ENCODE data around the gene KCTD10.

KCTD10 gene

DNA sequence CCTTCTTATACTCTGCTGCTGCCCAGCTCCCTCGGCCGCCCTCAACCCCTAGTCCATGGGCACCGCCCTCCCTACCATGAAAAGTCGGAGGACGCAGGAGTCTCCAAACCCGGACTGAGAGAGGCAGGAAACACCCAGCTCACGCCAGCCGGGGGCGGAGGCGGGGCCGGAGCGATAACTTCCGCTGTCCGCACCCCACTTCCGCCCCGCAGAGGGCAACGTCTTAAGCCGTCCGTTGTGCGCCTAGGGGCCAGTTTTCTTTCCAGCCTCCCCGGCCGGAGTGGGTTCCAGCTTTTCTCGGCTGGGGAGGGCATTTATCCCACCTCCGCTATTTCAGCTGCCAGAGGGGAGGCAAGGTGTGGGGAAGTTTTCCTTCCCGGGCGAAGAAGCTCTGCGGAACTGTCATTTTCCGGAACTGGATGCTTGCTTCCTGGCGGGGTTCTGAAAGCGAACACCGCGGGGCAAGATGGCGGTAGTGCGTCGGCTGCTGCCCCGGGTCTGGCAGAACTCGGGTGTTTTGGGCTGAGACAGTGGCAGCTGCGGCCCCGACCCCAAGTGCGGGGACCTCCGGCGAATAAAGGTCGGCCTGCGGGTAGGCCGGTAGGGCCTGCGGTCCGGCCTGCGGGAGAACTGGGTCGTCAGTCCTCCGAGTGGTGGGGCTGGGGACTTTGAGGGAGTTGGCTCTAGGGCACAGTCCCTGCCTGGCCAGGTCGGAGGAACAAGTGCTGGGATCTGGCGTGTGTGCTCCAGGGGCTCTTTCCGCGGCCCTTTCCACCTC, at the start of gene KCTD10, which contains the start of gene UBE3B:
Gene KCTD10 (minus strand): TSS at position 116 of the 778 bp plus-strand sequence. CDS start 38 bp downstream, at position 78.
Gene UBE3B (plus strand): TSS at position 450 of the 778 bp plus-strand sequence. CDS start 5,918 bp downstream, outside the sequence.
- peak; percentile 72 to 76 for DNase-seq (ENCODE audit: low read depth in 2 of 2)

DNA sequence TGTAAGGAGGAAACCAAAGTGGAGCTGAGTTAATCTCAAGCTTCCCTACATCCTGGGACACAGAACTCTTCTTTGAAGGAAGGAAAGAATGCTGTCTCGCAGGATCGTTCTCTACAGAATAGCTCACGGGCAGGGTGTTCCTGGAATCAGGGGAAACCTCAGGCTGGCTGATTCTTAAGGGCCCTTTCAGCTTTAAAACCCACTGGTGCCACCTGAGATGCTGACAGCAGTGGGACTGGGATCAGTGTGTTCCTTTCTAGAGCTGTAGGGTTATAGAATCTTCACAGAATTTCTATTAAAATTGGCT, 48.1 kb upstream of the KCTD10 start:
- no peak for DNase-seq (ENCODE audit: low read depth in 2 of 2)

- no peak for DNase-seq (ENCODE audit: low read depth in 2 of 2)
These were observed 47.6 kb upstream of the KCTD10 start for GRCh38 chr12:109524466-109525278.

- no peak for DNase-seq (ENCODE audit: low read depth in 2 of 2)
These were observed 46.4 kb upstream of the KCTD10 start for GRCh38 chr12:109523504-109523903.

DNA sequence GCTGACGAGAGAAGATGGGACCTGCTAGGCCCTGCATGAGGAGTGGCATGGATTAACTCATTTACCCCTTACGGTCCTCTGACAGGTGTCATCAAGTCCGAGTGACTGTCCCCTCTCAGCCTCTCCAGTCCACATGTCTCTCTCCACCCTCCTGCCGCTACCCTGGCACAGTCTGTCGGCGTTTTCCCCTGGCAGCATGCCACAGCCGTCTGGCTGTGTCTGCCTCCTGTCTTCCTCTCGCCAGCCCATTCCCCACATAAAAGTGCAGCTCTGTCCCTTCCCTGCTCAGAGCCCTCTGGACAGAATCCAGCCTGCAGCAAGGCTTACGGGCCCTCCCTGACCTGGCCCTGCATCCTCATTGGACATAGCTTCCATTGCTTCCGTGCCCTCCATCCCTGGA, 46.0 kb upstream of the KCTD10 start:
- no peak for DNase-seq (ENCODE audit: low read depth in 2 of 2)

GRCh38 chr12:109521831-109522230, 44.7 kb upstream of the KCTD10 start:
- no peak for DNase-seq (ENCODE audit: low read depth in 2 of 2)

- DNase-seq (ENCODE audit: low read depth in 2 of 2): no peak
These were observed 42.7 kb upstream of the KCTD10 start for GRCh38 chr12:109519787-109520186.

- DNase-seq (ENCODE audit: low read depth in 2 of 2): peak; percentile 77 to 78
These were observed 41.9 kb upstream of the KCTD10 start for GRCh38 chr12:109518820-109519665.

GRCh38 chr12:109517619-109518018, 40.5 kb upstream of the KCTD10 start:
- DNase-seq (ENCODE audit: low read depth in 2 of 2): no peak

- DNase-seq (ENCODE audit: low read depth in 2 of 2): no peak
These were observed 36.9 kb upstream of the KCTD10 start for GRCh38 chr12:109513977-109514376.

DNA sequence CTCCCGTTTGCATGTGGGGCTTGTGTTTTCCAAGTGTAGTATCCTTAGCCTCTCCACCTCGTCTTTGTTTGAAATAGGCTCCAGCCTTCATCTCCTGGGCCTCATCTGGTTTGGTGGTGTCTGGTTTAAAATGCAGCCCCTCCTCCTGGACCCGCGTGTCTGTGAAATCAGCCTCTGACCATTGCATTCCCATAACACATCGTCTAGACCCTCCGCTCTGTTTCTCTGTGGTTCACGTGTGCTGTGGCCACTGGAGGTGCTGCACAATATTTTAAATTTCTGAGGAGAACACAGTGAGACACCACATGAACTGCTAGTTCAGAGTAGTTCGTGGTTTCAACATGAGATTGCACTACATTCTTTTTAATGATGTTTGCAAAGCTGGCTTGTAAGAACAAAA, 36.0 kb upstream of the KCTD10 start:
- no peak for DNase-seq (ENCODE audit: low read depth in 2 of 2)

DNA sequence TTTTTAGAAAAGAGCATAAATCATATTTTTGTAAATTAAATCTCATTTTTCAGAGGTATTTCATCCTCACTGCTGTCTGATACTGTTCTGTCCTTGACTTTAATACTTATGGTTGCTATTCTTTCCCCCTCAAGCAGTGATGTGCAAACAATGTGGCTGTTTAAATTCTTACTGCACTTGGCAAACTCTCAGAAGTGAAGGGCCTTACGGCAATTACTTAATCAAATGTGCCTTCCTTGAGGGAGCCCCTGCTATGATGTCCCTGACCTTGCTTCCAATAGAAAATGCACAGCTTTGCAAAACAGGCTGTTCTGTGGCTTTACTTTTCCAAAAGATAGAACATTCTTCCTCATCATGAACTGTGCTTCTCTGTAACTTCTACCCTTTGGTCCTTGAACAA, 35.5 kb upstream of the KCTD10 start:
- DNase-seq (ENCODE audit: low read depth in 2 of 2): no peak

- DNase-seq (ENCODE audit: low read depth in 2 of 2): no peak
These were observed 33.1 kb upstream of the KCTD10 start for GRCh38 chr12:109510196-109510595.

DNA sequence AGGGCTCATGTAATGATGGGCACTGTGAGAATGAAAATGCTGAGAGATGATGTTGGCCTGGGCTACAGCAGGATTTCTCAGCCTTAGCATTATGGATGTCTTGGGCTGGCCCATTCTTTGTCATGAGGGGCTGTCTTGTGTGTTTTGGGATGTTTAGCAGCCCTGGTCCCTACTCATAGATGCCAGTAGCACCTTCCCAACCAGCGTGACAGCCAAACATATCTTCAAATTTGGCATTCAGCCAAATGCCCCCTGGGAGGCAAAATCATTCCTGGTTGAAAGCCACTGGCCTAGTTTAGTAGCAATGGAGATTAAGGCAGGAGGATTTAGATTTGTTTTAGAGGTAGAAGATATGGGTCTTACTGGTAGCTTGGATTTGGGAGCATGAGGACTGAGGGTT, 27.0 kb upstream of the KCTD10 start:
- no peak for DNase-seq (ENCODE audit: low read depth in 2 of 2)

GRCh38 chr12:109503611-109504010, 26.5 kb upstream of the KCTD10 start:
- DNase-seq (ENCODE audit: low read depth in 2 of 2): no peak

GRCh38 chr12:109502332-109502731, 25.2 kb upstream of the KCTD10 start:
- no peak for DNase-seq (ENCODE audit: low read depth in 2 of 2)

DNA sequence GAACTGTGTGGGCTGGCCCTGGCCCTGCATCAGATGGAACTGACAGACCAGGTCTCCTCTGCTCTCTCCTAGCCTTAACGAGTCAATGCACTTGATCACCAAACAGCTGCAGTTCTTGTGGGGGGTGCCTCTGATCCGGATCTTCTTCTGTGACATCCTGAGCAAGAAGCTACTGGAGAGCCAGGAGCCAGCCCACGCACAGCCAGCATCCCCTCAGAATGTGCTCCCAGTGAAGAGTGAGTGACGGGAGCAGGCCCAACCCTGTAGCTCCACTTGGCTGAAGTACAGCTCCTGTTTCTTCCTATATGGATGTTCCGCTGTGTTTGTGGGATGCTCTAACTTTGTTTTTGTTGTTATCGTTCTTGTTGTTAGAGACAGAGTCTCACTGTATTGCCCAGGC, 24.2 kb upstream of the KCTD10 start:
- DNase-seq (ENCODE audit: low read depth in 2 of 2): no peak

GRCh38 chr12:109500406-109501185, 23.5 kb upstream of the KCTD10 start:
- DNase-seq (ENCODE audit: low read depth in 2 of 2): no peak

GRCh38 chr12:109497675-109498074, 20.6 kb upstream of the KCTD10 start:
- no peak for DNase-seq (ENCODE audit: low read depth in 2 of 2)

DNA sequence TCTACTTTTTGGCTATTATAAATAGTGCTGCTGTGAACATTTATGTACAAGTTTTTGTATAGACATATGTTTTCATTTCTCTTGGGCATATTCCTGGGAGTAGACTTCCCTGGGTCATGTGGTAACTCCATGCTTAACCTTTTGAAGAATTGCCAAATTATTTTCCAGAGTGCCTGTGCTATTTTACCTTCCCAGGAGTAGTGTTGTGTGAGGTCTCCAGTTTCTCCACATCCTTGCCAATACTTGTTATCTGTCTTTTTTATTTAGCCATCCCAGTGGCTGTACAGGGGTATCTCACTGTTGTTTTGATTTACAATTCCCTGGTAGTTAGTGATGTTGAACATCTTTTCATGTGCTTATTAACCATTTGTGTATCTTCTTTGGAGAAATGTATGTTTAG, 19.2 kb upstream of the KCTD10 start:
- DNase-seq (ENCODE audit: low read depth in 2 of 2): no peak

- DNase-seq (ENCODE audit: low read depth in 2 of 2): no peak
These were observed 17.9 kb upstream of the KCTD10 start for GRCh38 chr12:109495012-109495411.
